HK-2 (cell line): ENCODE results near the gene IGSF21.

Experiments
- DNase-seq: peaks from one replicate; pipeline ENCODE4 v3.0.0-alpha.2; 2018; ENCODE audit not compliant: unreplicated experiment

IGSF21 gene

GRCh38 chr1:18325136-18325535 is 217.5 kb downstream of the IGSF21 start:
- DNase-seq = no peak

- no peak for DNase-seq
These were observed 218.8 kb downstream of the IGSF21 start for GRCh38 chr1:18326211-18326897.

GRCh38 chr1:18327650-18328049 is 220.1 kb downstream of the IGSF21 start:
- DNase-seq = no peak

- no peak for DNase-seq
These were observed 221.2 kb downstream of the IGSF21 start for GRCh38 chr1:18328803-18329202.

- DNase-seq = no peak
These were observed 222.1 kb downstream of the IGSF21 start for GRCh38 chr1:18329469-18330253.

- no peak for DNase-seq
These were observed 225.0 kb downstream of the IGSF21 start for GRCh38 chr1:18332576-18332975.

- DNase-seq = no peak
These were observed 225.6 kb downstream of the IGSF21 start for GRCh38 chr1:18333220-18333619.

- DNase-seq = no peak
These were observed 229.2 kb downstream of the IGSF21 start for GRCh38 chr1:18336801-18337200.

- no peak for DNase-seq
These were observed 230.2 kb downstream of the IGSF21 start for GRCh38 chr1:18337757-18338156.

GRCh38 chr1:18339161-18339560 is 231.6 kb downstream of the IGSF21 start:
- DNase-seq = peak; percentile 36

GRCh38 chr1:18340158-18340764 is 232.7 kb downstream of the IGSF21 start:
- DNase-seq = no peak

- no peak for DNase-seq
These were observed 233.2 kb downstream of the IGSF21 start for GRCh38 chr1:18340787-18341186.

- DNase-seq = peak; percentile 27
These were observed 233.9 kb downstream of the IGSF21 start for GRCh38 chr1:18341291-18342069.

- DNase-seq = no peak
These were observed 235.1 kb downstream of the IGSF21 start for GRCh38 chr1:18342744-18343143.

GRCh38 chr1:18343581-18343980 is 236.0 kb downstream of the IGSF21 start:
- no peak for DNase-seq

GRCh38 chr1:18344755-18345154 is 237.2 kb downstream of the IGSF21 start:
- no peak for DNase-seq

- DNase-seq = no peak
These were observed 240.0 kb downstream of the IGSF21 start for GRCh38 chr1:18347559-18347958.

- no peak for DNase-seq
These were observed 240.8 kb downstream of the IGSF21 start for GRCh38 chr1:18348354-18348753.

- DNase-seq = no peak
These were observed 243.1 kb downstream of the IGSF21 start for GRCh38 chr1:18350747-18351146.

- no peak for DNase-seq
These were observed 244.1 kb downstream of the IGSF21 start for GRCh38 chr1:18351735-18352134.

- DNase-seq = no peak
These were observed 245.2 kb downstream of the IGSF21 start for GRCh38 chr1:18352636-18353265.

GRCh38 chr1:18353528-18353927 is 245.9 kb downstream of the IGSF21 start:
- DNase-seq = no peak
